MM.1S (cell line): ENCODE measurements around the gene ADD2.

Experiments
- DNase-seq: peaks from one replicate; pipeline ENCODE4 v3.0.0-alpha.2; 2015
- H2AFZ ChIP-seq: fragments of 300-600 bp; sonication (generic); 2 replicates; pipeline ENCODE4 v1.6.0; 2016; ENCODE audit warnings: antibody characterized with exemption, low read length
- H3F3A ChIP-seq: fragments of 300-600 bp; sonication (generic); 2 replicates; pipeline ENCODE4 v1.6.1; 2016; ENCODE audit warnings: mild to moderate bottlenecking, antibody characterized with exemption, low read length, moderate library complexity, mixed read lengths; ENCODE audit not compliant: insufficient read depth
- H3K27ac ChIP-seq: fragments of 300-600 bp; sonication (generic); 2 replicates; pipeline ENCODE4 v1.5.1; 2016; ENCODE audit warnings: mild to moderate bottlenecking, low read length
- H3K27me3 ChIP-seq: fragments of 300-600 bp; sonication (generic); replicated peaks from 2 replicates; pipeline ENCODE4 v1.6.0; 2016; ENCODE audit warnings: low read length; ENCODE audit not compliant: insufficient read depth
- H3K36me3 ChIP-seq: fragments of 300-600 bp; sonication (generic); replicated peaks from 2 replicates; pipeline ENCODE4 v1.6.1; 2016; ENCODE audit warnings: mild to moderate bottlenecking, low read length, mixed read lengths; ENCODE audit not compliant: insufficient read depth
- H3K4me1 ChIP-seq: fragments of 300-600 bp; sonication (generic); 2 replicates; pipeline ENCODE4 v1.6.1; 2016; ENCODE audit warnings: low read length, mixed read lengths
- H3K4me2 ChIP-seq: fragments of 300-600 bp; sonication (generic); 2 replicates; pipeline ENCODE4 v1.6.0; 2016; ENCODE audit warnings: low read depth, low read length
- H3K4me3 ChIP-seq: fragments of 300-600 bp; sonication (generic); 2 replicates; pipeline ENCODE4 v1.5.1; 2016; ENCODE audit warnings: low read length, mixed read lengths
- H3K79me2 ChIP-seq: fragments of 300-600 bp; sonication (generic); 2 replicates; pipeline ENCODE4 v1.6.1; 2016; ENCODE audit warnings: mixed run types, low read length, mixed read lengths
- H3K9ac ChIP-seq: fragments of 300-600 bp; sonication (generic); 2 replicates; pipeline ENCODE4 v1.6.1; 2016; ENCODE audit warnings: low read length, mixed read lengths
- H3K9me2 ChIP-seq: fragments of 300-600 bp; sonication (generic); replicated peaks from 2 replicates; pipeline ENCODE4 v1.6.1; 2016; ENCODE audit warnings: mild to moderate bottlenecking, low read length, mixed read lengths; ENCODE audit not compliant: insufficient read depth
- H3K9me3 ChIP-seq: fragments of 300-600 bp; sonication (generic); replicated peaks from 2 replicates; pipeline ENCODE4 v1.6.1; 2016; ENCODE audit warnings: mild to moderate bottlenecking, low read length, mixed read lengths; ENCODE audit not compliant: insufficient read depth
- H4K20me1 ChIP-seq: fragments of 300-600 bp; sonication (generic); 2 replicates; pipeline ENCODE4 v1.6.1; 2016; ENCODE audit warnings: mild to moderate bottlenecking, low read length, moderate library complexity, mixed read lengths; ENCODE audit not compliant: insufficient read depth
- EZH2 ChIP-seq: fragments of 300-600 bp; sonication (generic); optimal IDR thresholded peaks from 2 replicates; pipeline ENCODE3; 2017; ENCODE audit warnings: low read depth, mild to moderate bottlenecking, antibody characterized with exemption, low read length, mixed read lengths
- EZH2phosphoT487 ChIP-seq: fragments of 300-600 bp; sonication (generic); IDR thresholded peaks from 2 replicates; pipeline ENCODE4 v1.6.1; 2018; ENCODE audit warnings: antibody characterized with exemption, low read length
- TF ChIP-seq, protein P1 (sequence below): fragments of 300-600 bp; sonication (generic); IDR thresholded peaks from 2 replicates; pipeline ENCODE4 v1.5.1; 2016; ENCODE audit warnings: antibody characterized with exemption, low read length, mixed read lengths

The ADD2 gene

DNA sequence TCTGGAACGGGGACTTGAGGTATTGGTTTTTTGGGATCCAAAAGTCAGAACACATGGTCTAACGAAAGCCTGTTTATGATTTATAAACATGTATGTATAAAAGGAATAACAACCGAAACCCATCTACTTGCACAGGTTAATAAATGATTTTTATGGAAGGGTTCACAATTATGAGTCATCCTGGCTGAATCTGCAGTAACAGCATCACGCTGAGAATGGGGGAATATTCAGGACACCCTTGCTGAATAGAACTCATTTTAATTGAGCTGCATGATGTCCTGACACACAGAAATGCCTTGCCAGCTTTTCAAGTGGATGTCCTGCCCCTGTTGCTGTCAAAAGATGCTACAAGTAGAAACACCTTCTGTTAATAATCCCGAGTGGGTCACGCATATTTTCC, 159.6 kb downstream of the ADD2 start:
- Histone ChIP-seq H3K9me2 (no peaks in the 10 kb centered on the region), H3F3A (no peaks in the 10 kb centered on the region), H3K9me3 (no peaks in the 10 kb centered on the region), H3K4me2 (no peak overlapping the region), H3K79me2 (no peaks in the 10 kb centered on the region), H3K36me3 (no peaks in the 10 kb centered on the region), H2AFZ (no peak overlapping the region), H3K27me3 (no peaks in the 10 kb centered on the region), H3K9ac (no peak overlapping the region), H3K4me1 (0 out of 2 replicates have a peak, but pooled peaks cover 1% of the 10 kb centered on the region), H4K20me1 (no peaks in the 10 kb centered on the region), H3K27ac (no peak overlapping the region), H3K4me3 (no peak overlapping the region)
- no peak for DNase-seq
- TF ChIP-seq EZH2phosphoT487: no peak
- TF ChIP-seq, protein P1, sequence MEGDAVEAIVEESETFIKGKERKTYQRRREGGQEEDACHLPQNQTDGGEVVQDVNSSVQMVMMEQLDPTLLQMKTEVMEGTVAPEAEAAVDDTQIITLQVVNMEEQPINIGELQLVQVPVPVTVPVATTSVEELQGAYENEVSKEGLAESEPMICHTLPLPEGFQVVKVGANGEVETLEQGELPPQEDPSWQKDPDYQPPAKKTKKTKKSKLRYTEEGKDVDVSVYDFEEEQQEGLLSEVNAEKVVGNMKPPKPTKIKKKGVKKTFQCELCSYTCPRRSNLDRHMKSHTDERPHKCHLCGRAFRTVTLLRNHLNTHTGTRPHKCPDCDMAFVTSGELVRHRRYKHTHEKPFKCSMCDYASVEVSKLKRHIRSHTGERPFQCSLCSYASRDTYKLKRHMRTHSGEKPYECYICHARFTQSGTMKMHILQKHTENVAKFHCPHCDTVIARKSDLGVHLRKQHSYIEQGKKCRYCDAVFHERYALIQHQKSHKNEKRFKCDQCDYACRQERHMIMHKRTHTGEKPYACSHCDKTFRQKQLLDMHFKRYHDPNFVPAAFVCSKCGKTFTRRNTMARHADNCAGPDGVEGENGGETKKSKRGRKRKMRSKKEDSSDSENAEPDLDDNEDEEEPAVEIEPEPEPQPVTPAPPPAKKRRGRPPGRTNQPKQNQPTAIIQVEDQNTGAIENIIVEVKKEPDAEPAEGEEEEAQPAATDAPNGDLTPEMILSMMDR: no peak
- no peak for TF ChIP-seq EZH2

DNA sequence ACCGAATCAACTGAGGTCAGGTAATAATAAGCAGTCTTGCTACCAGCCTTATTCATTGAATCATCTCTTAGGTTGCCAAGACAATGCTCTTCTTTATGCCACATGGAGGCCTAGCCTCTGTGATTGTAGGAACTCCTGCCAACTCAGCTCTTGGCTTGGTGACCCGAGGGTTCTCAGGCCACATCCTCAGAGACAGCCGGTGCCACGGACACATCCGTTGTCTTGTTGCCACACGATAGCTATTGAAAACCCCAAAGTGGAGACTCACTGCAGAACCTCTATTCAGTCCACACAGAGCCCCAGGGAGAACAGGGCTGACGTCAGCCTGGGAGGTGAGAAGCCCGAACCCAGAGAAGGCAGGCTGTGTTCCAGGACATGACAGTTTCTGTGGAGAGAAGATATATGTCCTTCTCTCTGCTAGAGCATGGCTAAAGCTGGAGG, 160.9 kb downstream of the ADD2 start:
- H3K27me3 ChIP-seq: no peaks in the 10 kb centered on the region
- H3K9me2 ChIP-seq: no peaks in the 10 kb centered on the region
- no peak overlapping the region for H2AFZ ChIP-seq
- H3K4me2 ChIP-seq: no peak overlapping the region
- no peak overlapping the region for H3K27ac ChIP-seq
- no peak overlapping the region for H3K4me3 ChIP-seq
- H3K79me2 ChIP-seq: no peaks in the 10 kb centered on the region
- no peaks in the 10 kb centered on the region for H3F3A ChIP-seq
- H3K4me1 ChIP-seq: 0 out of 2 replicates have a peak, but pooled peaks cover 3% of the 10 kb centered on the region
- no peak overlapping the region for H3K9ac ChIP-seq
- no peak for DNase-seq
- TF ChIP-seq EZH2 (no peak), EZH2phosphoT487 (no peak)
- TF ChIP-seq, protein P1: no peak
- H4K20me1 ChIP-seq: no peaks in the 10 kb centered on the region
- no peaks in the 10 kb centered on the region for H3K36me3 ChIP-seq
- H3K9me3 ChIP-seq: no peaks in the 10 kb centered on the region
